Liver (tissue), 9 donors: Measurements from ENCODE around the gene FBXO2. TPM values are rescaled to one million over a fixed set of nuclear protein-coding genes. Genes with fewer than 3 reads are reported as not detected.

Source experiments
- DNase-seq: peaks from one replicate; pipeline ENCODE4 v3.0.0-alpha.2; 2017; ENCODE audit warnings: low spot score
- H3K27ac ChIP-seq, 2 donors: one replicate each; pipeline ENCODE4 v1.7.0; 2013; ENCODE audit warnings: inconsistent platforms in 2 of 2, low read length in 2 of 2, control low read depth in 1 of 2, low read depth in 1 of 2, mild to moderate bottlenecking in 1 of 2
- H3K27me3 ChIP-seq, 4 donors: one replicate each; pipeline versions ENCODE4 v1.6.1 to v1.7.0; 2013; ENCODE audit warnings: low read length in 3 of 4, inconsistent platforms in 1 of 4, mild to moderate bottlenecking in 1 of 4, moderate library complexity in 1 of 4; ENCODE audit not compliant: control insufficient read depth in 4 of 4, insufficient read depth in 4 of 4
- H3K36me3 ChIP-seq, 4 donors: one replicate each; pipeline versions ENCODE4 v1.6.1 to v1.7.0; 2013; ENCODE audit warnings: low read length in 3 of 4, mild to moderate bottlenecking in 3 of 4, low read depth in 1 of 4, moderate library complexity in 1 of 4; ENCODE audit not compliant: control insufficient read depth in 4 of 4, insufficient read depth in 3 of 4
- H3K4me1 ChIP-seq, 4 donors: one replicate each; pipeline versions ENCODE4 v1.6.1 to v1.7.0; 2013; ENCODE audit warnings: low read length in 3 of 4, mild to moderate bottlenecking in 3 of 4, moderate library complexity in 1 of 4; ENCODE audit not compliant: control insufficient read depth in 4 of 4, insufficient read depth in 4 of 4
- H3K4me3 ChIP-seq, 3 donors: one replicate each; pipeline versions ENCODE4 v1.6.1 to v1.7.0; 2013; ENCODE audit warnings: low read length in 3 of 3, control low read depth in 1 of 3, low read depth in 1 of 3, mild to moderate bottlenecking in 1 of 3
- H3K9ac ChIP-seq, 2 donors: one replicate each; pipeline ENCODE4 v1.7.0; 2013; ENCODE audit warnings: low read length in 2 of 2, mild to moderate bottlenecking in 2 of 2, moderate library complexity in 2 of 2, control low read depth in 1 of 2, low read depth in 1 of 2
- H3K9me3 ChIP-seq, 4 donors: one replicate each; pipeline versions ENCODE4 v1.6.1 to v1.7.0; 2013; ENCODE audit warnings: low read length in 3 of 4; ENCODE audit not compliant: control insufficient read depth in 4 of 4
- EGR1 ChIP-seq, 2 donors: IDR thresholded peaks; 2 replicates each; pipeline ENCODE4 v1.6.1; 2016 to 2018; ENCODE audit warnings: antibody characterized with exemption in 2 of 2, low read depth in 2 of 2
- FOXA1 ChIP-seq: IDR thresholded peaks from 2 replicates; pipeline ENCODE4 v1.6.1; 2016; ENCODE audit warnings: antibody characterized with exemption
- FOXA2 ChIP-seq: IDR thresholded peaks from 2 replicates; pipeline ENCODE4 v1.6.1; 2016; ENCODE audit warnings: antibody characterized with exemption
- GABPA ChIP-seq, 2 donors: IDR thresholded peaks in 1 of 2; conservative IDR thresholded peaks in 1 of 2; 2 replicates each; pipeline ENCODE4 v1.6.1; 2016; ENCODE audit warnings: antibody characterized with exemption in 2 of 2, mild to moderate bottlenecking in 1 of 2, moderate library complexity in 1 of 2
- HNF4A ChIP-seq, 2 donors: conservative IDR thresholded peaks; 2 replicates each; pipeline ENCODE4 v1.6.1; 2016; ENCODE audit warnings: antibody characterized with exemption in 2 of 2, mild to moderate bottlenecking in 2 of 2
- HNF4G ChIP-seq: IDR thresholded peaks from 2 replicates; pipeline ENCODE4 v1.6.1; 2016; ENCODE audit warnings: antibody characterized with exemption
- JUND ChIP-seq, 2 donors: IDR thresholded peaks; 2 replicates each; pipeline ENCODE4 v1.6.1; 2016; ENCODE audit warnings: antibody characterized with exemption in 2 of 2
- NR2F2 ChIP-seq: IDR thresholded peaks from 2 replicates; pipeline ENCODE4 v1.6.1; 2016; ENCODE audit warnings: antibody characterized with exemption
- RAD21 ChIP-seq, 2 donors: IDR thresholded peaks; 2 replicates each; pipeline ENCODE4 v1.6.1; 2016; ENCODE audit warnings: antibody characterized with exemption in 2 of 2, mild to moderate bottlenecking in 2 of 2
- RXRA ChIP-seq, 2 donors: IDR thresholded peaks; 2 replicates each; pipeline ENCODE4 v1.6.1; 2017 to 2018; ENCODE audit warnings: antibody characterized with exemption in 2 of 2, mild to moderate bottlenecking in 1 of 2
- SP1 ChIP-seq: IDR thresholded peaks from 2 replicates; pipeline ENCODE4 v1.6.1; 2018; ENCODE audit warnings: antibody characterized with exemption, mild to moderate bottlenecking
- TAF1 ChIP-seq: conservative IDR thresholded peaks from 2 replicates; pipeline ENCODE4 v1.6.1; 2016; ENCODE audit warnings: antibody characterized with exemption, mild to moderate bottlenecking
- YY1 ChIP-seq: IDR thresholded peaks from 2 replicates; pipeline ENCODE4 v1.6.1; 2016; ENCODE audit warnings: antibody characterized with exemption, mild to moderate bottlenecking
- WGBS: extraction: QIAGEN DNeasy Blood & Tissue Kit; methylation state at CpG from one replicate; pipeline ENCODE4 v1.1.7; 2013; 5-methylcytosine and 5-hydroxymethylcytosine counted together
- polyA plus RNA-seq, 2 donors: library from polyadenylated mRNA; stranded (reverse) in 1 of 2; unstranded in 1 of 2; fragments of 200-250 nt in 1 of 2; fragments of >200 nt in 1 of 2; fragmentation: Nextera tagmentation in 1 of 2; extraction: Ambion mirVana in 1 of 2; gene quantifications; one replicate each; pipeline versions ENCODE4 v1.2.1 to v1.2.3, GENCODE V29; 2013 to 2015
- total RNA-seq, 2 donors: library from RNA; depleted of rRNA; stranded (reverse); fragments of >200 nt; gene quantifications; one replicate each; pipeline ENCODE4 v1.2.3, GENCODE V29; 2014
- TF ChIP-seq, protein P1 (sequence below): fragments of 150-350 bp; IDR thresholded peaks from 2 replicates; pipeline ENCODE4 v1.5.1; 2017; ENCODE audit warnings: improper control_type of control experiment, low read depth, low read length; ENCODE audit not compliant: missing input control
- TF ChIP-seq, protein P2 (sequence below): IDR thresholded peaks from 2 replicates; pipeline ENCODE4 v1.6.1; 2016; ENCODE audit warnings: antibody characterized with exemption
- TF ChIP-seq, protein P3 (sequence below): IDR thresholded peaks from 2 replicates; pipeline ENCODE4 v1.6.1; 2016; ENCODE audit warnings: antibody characterized with exemption
- TF ChIP-seq, protein P4 (sequence below): IDR thresholded peaks from 2 replicates; pipeline ENCODE4 v1.6.1; 2016; ENCODE audit warnings: antibody characterized with exemption
- TF ChIP-seq, protein P5 (sequence below): IDR thresholded peaks from 2 replicates; pipeline ENCODE4 v1.6.1; 2016; ENCODE audit warnings: antibody characterized with exemption, mild to moderate bottlenecking
- donor health status: healthy.
- donor health status: healthy.
- donor health status: healthy.
- donor health status: healthy.
- donor health status: healthy.

Gene FBXO2
- total and polyA plus RNA-seq, 4 donors: 1.7 to 20.9 (median 4.0) TPM

DNA sequence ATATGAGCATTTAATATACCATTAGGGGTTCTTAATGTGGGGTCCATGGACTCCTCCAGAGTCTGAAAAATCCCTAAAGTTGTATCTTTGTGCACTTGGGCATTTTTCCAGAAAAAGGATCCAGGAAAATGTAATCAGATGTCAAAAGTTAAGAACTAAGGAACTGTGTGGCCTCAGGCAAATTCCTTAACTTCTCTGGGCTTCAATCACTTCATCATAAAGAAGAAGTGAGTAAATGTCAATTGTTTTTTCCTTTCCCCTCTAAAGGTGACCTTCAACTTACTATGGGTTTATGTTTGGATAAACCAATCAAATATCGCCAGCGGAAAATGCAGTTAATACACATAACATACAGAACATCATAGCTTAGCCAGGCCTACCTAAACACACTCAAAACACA is 24.2 kb upstream of the FBXO2 start:
- Histone ChIP-seq H3K4me3 (no peak overlapping the region), H3K9me3 (no peaks in the 10 kb centered on the region), H3K4me1 (peaks cover 10 to 46% (median 33%) of the 10 kb centered on the region in 4 donors), H3K9ac (no peak overlapping the region), H3K27ac (no peak overlapping the region), H3K36me3 (peaks cover 0 to 6% (median 2%) of the 10 kb centered on the region in 4 donors), H3K27me3 (no peaks in the 10 kb centered on the region)
- WGBS: 100% methylated on average over 2 of the region's 2 CpGs
- no peak for TF ChIP-seq NR2F2
- TF ChIP-seq RAD21 (IDR thresholded peaks at IDR 0.05): no peak
- DNase-seq: no peak

DNA sequence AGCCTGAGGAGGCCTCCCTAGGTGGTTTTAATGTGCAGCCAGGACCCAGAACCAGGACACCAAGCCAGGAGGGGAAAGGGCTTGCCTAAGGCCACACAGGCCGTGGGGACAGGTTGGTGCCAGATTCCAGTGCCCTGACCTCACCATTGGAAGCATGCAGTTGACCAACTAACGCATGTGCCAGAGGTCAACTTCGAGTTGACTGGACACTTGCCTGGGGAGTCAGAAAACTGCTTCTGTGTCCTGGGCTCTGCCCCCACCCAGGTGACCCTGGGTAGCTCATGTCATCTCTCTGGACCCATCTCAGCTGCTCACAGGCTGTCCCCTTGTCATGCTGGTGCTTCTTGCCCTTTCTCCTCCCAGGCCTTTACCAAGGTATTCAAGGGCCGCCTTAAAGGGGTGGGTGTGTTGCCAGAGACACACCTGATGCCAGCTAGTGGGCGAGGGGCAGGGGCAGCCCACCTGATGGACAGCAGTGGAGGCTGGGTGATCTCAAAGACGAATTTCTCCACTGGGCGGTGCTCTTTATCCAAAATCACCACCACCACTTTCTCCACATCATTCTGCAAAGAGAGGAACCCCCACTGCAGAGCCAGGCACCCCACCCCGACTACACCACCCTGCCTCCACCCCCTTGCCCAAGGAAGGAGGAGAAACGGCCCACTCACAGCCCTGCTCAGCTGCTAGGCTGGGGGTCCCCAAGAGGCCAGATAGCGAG is 22.3 kb upstream of the FBXO2 start:
- no peak overlapping the region for H3K9ac ChIP-seq
- H3K9me3 ChIP-seq: no peaks in the 10 kb centered on the region
- H3K4me1 ChIP-seq: peaks cover 15 to 51% (median 35%) of the 10 kb centered on the region in 4 donors
- H3K27me3 ChIP-seq: no peaks in the 10 kb centered on the region
- H3K36me3 ChIP-seq: peaks cover 0 to 9% (median 6%) of the 10 kb centered on the region in 4 donors
- no peak overlapping the region for H3K4me3 ChIP-seq
- peak overlapping the region; percentile 40 to 47 for H3K27ac ChIP-seq
- TF ChIP-seq RXRA (IDR thresholded peaks at IDR 0.05) (peak; percentile 95 to 97), SP1 (peak; percentile 77), NR2F2 (peak; percentile 72), HNF4A (conservative IDR thresholded peaks at IDR 0.05) (peak; percentile 90 to 94), FOXA1 (peak; percentile 52), RAD21 (IDR thresholded peaks at IDR 0.05) (peak; percentile 15 to 21), HNF4G (peak; percentile 74), GABPA (IDR thresholded peaks at IDR 0.05 in 1 of 2, conservative IDR thresholded peaks at IDR 0.05 in 1 of 2) (no peak), TAF1 (no peak), JUND (IDR thresholded peaks at IDR 0.05) (peak; percentile 80 to 84), EGR1 (IDR thresholded peaks at IDR 0.05; ENCODE audit: low read depth in 2 of 2) (peak in 1 of 2 donors; percentile 39), YY1 (peak; percentile 38), FOXA2 (peak; percentile 57)
- TF ChIP-seq, protein P1, sequence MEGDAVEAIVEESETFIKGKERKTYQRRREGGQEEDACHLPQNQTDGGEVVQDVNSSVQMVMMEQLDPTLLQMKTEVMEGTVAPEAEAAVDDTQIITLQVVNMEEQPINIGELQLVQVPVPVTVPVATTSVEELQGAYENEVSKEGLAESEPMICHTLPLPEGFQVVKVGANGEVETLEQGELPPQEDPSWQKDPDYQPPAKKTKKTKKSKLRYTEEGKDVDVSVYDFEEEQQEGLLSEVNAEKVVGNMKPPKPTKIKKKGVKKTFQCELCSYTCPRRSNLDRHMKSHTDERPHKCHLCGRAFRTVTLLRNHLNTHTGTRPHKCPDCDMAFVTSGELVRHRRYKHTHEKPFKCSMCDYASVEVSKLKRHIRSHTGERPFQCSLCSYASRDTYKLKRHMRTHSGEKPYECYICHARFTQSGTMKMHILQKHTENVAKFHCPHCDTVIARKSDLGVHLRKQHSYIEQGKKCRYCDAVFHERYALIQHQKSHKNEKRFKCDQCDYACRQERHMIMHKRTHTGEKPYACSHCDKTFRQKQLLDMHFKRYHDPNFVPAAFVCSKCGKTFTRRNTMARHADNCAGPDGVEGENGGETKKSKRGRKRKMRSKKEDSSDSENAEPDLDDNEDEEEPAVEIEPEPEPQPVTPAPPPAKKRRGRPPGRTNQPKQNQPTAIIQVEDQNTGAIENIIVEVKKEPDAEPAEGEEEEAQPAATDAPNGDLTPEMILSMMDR: no peak
- TF ChIP-seq, protein P2, sequence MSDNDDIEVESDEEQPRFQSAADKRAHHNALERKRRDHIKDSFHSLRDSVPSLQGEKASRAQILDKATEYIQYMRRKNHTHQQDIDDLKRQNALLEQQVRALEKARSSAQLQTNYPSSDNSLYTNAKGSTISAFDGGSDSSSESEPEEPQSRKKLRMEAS: peak; percentile 86
- TF ChIP-seq, protein P3, sequence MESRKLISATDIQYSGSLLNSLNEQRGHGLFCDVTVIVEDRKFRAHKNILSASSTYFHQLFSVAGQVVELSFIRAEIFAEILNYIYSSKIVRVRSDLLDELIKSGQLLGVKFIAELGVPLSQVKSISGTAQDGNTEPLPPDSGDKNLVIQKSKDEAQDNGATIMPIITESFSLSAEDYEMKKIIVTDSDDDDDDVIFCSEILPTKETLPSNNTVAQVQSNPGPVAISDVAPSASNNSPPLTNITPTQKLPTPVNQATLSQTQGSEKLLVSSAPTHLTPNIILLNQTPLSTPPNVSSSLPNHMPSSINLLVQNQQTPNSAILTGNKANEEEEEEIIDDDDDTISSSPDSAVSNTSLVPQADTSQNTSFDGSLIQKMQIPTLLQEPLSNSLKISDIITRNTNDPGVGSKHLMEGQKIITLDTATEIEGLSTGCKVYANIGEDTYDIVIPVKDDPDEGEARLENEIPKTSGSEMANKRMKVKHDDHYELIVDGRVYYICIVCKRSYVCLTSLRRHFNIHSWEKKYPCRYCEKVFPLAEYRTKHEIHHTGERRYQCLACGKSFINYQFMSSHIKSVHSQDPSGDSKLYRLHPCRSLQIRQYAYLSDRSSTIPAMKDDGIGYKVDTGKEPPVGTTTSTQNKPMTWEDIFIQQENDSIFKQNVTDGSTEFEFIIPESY: peak; percentile 61
- TF ChIP-seq, protein P4, sequence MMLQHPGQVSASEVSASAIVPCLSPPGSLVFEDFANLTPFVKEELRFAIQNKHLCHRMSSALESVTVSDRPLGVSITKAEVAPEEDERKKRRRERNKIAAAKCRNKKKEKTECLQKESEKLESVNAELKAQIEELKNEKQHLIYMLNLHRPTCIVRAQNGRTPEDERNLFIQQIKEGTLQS: peak; percentile 53
- TF ChIP-seq, protein P5, sequence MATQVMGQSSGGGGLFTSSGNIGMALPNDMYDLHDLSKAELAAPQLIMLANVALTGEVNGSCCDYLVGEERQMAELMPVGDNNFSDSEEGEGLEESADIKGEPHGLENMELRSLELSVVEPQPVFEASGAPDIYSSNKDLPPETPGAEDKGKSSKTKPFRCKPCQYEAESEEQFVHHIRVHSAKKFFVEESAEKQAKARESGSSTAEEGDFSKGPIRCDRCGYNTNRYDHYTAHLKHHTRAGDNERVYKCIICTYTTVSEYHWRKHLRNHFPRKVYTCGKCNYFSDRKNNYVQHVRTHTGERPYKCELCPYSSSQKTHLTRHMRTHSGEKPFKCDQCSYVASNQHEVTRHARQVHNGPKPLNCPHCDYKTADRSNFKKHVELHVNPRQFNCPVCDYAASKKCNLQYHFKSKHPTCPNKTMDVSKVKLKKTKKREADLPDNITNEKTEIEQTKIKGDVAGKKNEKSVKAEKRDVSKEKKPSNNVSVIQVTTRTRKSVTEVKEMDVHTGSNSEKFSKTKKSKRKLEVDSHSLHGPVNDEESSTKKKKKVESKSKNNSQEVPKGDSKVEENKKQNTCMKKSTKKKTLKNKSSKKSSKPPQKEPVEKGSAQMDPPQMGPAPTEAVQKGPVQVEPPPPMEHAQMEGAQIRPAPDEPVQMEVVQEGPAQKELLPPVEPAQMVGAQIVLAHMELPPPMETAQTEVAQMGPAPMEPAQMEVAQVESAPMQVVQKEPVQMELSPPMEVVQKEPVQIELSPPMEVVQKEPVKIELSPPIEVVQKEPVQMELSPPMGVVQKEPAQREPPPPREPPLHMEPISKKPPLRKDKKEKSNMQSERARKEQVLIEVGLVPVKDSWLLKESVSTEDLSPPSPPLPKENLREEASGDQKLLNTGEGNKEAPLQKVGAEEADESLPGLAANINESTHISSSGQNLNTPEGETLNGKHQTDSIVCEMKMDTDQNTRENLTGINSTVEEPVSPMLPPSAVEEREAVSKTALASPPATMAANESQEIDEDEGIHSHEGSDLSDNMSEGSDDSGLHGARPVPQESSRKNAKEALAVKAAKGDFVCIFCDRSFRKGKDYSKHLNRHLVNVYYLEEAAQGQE: peak; percentile 63
- no peak for DNase-seq
- 69% methylated on average over 10 of the region's 10 CpGs for WGBS
